ENCODE measurements around the gene PITHD1.
"Not testable (repeated sequence)": the region's sequence is repeated elsewhere in the genome, so short reads cannot be mapped to it uniquely, and the experiment has no call there.

The PITHD1 gene

DNA sequence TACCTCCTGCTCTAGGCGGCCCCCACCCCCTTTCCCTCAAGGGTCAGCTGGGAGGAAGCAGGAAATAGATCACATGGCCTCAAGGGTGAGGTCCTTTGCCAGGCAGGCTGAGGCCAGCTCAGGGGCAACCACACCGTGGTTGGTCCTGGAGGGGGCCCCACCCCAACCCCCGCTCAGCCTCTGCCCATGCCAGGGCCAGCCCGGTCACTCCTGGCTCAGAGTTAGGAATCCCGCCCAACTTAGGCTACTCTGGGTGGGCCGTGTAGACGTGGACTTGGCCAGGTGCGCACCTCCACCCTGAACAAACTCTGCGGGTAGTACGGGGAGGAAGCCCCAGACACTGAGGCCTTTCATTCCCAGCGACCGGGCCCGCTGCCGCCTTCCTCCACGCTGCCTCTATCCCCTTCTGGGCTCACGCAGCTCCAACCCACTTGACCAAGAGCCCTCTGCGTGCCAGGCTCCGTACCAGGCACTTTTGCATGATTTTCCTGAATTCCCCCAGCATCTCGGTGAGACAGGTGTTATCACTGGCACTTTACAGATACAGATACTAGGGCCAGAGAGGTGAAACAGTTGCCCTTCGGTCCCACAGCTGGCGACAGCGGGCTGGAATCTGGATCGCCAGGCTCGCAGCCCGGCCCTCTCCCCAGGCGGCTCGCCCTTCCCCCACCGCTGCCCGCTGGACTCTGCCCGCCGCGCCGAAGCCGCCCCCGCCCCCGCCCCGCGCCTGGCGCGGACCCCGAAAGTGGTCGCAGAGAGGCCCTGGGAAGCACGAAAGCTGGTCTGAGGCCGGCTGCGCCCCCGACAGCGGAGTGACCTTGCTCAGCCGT lies 21.6 kb downstream of the PITHD1 start:
- DNase-seq, result peak; percentile 32

DNA sequence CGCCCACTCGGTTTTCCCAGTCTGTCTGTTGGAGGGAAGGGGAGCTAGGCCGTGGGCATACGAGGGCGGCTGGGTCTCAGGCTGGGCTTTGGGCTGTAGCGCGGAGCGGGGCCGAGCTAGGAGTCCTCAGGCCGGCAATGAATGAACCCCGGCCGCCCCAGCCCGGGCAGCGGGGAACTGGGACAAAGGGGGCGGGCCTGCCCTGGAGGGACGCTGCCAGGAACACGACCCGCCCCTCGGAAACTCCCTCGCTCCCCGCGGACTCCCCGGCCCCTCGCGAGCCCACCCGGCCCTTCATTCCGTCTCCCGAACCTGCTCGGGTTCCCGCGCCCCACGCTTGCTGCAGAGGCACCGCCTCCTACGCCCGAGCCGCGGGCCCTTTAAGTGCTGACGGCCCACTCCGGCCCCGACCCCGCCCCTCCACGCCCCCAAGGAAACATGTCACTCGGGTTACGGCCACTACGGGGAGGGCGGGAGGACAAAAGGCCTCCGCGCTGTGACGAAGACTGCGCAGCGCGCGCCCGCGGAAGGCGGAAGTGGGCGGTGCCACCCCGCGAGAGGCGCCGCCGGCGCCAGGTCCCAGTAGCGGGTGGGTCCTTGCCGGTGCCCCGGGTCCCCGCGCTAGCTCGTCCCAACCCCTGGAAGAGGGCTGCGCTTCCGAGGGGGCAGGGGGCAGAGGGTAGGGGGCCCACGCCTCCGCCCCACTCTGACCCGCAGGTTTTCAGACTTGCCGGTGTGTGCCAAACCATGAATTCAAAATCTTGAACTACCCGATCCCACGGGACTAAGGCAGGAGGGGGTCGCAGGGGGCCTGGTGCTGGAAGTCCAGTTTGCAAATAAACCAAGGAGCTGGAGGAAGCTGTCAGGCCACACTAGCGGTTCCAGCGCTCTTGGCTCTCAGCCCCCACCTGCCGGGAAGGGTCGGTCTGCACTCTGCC lies 22.5 kb downstream of the PITHD1 start, which contains the start of gene GALE:
Gene GALE (minus strand): TSS at position 355 of the 938 bp plus-strand sequence. CDS start 1,747 bp downstream, outside the sequence.
- DNase-seq, result peak; percentile 97

DNA sequence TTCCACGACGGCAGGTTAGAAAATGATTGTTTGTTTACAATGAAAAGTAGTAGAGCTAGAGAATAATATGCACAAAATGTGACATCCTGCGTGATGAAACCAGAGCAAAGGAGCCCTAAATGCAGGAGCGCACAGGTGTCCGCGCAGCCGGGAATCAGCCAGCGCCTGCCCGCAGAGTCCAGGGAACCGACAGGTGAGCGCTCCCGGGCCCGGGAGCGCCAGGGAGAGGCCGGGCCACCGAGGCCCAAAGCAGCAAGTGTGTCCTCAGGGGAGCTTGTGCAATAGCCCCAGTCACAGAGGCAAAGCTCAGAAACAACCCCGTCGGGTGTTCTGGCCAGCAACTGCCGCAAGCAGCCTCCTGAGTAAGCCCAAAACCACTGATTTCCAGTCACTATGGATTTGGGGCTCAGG lies 23.1 kb downstream of the PITHD1 start:
- DNase-seq, result no peak

DNA sequence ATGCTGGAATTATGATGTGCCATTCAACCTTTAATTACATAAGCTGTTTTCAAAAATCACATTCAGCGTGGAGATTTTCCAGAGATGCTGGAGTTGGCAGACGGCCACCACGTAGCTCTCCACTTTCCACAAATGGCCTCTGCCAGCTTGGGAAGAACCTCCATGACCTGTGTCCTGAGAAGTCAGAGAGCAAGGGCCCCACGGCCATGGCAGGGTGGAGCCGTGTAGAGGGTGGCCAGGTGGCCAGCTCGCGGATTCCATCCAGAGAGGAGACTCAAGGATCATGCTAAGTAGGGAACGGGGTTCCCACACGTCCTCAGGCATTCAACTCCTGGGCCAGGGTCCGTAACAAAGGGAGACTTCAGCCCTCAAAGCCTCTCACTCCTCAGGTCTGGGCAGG lies 23.7 kb downstream of the PITHD1 start:
- DNase-seq, result no peak

DNA sequence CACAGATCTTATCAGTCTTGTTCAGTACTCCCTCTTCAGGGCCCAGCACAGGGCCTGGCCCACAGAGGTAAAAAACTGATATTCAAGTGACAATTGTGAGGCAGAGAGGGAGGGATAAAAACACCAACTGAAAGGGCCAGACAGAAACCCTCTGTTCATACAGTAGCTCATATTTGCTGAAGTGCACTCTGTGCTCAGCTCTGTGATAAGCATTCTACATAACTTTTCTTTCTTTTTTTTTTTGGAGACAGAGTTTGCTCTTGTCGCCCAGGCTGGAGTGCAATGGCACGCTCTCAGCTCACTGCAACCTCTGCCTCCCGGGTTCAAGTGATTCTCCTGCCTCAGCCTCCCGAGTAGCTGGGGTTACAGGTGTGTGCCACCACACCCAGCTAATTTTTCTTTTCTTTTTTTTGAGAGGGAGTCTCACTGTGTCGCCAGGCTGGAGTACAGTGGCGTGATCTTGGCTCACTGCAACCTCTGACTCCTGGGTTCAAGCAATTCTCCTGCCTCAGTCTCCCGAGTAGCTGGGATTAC lies 24.7 kb downstream of the PITHD1 start:
- not testable (repeated sequence) for DNase-seq

DNA sequence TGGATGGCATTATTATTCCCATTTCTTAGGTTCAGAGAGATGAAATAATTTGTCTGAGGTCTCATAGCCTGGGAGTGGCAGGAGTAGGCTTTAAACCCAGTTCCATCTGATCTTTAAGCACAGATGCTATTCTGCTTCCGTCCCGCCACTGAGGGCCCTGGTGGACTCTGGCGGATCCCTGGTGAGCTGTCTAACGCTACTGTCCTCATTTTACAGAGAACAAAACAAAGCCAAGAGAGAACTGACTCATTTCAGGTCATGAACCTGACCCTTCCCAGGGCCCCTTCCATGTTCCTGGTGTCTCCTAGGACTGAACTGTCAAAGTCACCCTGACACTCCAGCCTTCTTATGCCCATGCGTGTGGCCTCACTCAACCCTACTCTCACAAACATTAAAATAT lies 25.5 kb downstream of the PITHD1 start:
- DNase-seq, result no peak

DNA sequence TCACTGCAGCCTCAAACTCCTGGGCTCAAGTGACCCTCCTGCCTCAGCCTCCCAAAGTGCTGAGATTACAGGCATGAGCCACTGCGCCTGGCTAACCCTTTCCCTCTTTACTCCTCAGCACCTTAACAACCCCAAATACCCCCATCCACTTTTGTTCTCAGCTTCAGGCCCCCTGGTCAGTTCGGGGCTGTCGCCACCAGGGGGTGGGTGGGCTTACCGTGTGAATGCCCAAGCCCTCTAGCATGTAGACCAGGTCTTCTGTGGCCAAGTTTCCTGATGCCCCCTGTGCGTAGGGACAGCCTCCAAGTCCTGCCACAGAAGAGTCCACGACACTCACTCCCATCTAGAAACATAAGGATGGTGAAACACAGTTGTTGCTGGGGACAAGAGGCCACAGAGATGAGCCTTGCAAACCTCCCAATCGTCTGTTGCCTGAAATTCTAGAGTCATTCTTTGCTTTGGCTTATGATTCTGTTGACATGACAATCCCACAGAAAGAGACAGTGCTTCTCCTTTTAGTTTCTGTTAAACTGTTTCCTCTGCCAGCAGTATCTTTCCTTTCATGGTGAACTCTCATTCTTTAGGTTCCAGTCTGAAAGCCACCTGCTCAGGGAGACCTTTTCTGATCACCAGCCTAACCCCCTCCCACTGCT lies 26.1 kb downstream of the PITHD1 start:
- DNase-seq, result peak; percentile 52

DNA sequence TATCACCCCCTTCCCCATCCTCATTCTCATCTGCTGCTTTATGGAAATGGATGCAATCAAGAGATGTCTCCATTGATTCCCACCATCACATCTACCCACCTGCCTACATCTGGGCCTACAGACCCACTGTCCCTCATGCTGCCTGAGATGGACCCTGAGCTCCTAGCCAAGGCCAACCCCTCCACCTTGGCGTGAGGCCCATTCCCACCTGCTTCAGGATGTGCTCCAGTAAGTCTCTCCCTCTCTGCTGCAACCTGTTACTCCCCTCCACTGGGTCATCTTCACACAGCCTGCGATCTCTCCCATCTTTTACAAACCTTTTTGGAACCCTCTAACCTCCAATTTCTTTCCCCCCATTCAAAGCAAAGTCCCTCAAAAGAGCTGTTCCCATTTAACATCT lies 26.8 kb downstream of the PITHD1 start:
- DNase-seq, result no peak

DNA sequence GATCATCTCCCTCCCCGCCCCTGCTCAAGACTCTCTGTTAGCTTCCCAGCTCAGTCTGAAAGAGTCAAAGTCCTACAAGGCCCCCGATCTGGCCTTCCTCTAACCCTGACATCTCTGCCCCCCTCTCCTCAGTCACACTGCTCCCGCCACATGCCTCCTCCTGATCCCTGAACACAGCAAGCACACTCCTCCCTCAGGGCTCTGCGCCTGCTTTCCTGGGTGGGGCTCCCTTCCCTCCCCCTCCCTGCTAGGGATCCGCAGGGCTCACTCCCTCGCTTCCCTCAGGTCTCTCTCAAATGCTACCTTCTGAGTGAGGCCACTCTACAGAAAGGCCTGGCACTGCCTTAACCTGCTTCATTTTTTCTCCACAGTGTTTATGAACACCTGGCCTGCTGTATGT lies 28.1 kb downstream of the PITHD1 start:
- no peak for DNase-seq

DNA sequence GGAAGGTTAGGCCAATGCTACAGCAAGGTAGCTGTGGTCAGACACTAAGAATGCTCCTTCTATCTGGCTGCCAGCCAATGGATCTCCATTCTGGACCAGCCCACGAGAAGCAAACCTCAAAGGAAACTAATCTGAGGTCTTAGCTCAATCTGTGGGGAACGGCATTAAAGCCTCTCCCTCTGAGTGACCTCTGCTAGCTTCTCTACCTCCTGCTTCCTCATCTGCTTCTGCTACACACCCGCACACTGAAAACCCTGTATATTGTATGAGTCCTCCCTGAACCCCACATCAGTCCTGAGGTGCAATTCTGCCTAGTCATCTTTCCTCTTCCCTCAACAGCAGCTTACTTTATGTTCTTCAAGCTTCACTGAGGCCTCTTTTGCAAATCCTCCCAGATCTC lies 29.2 kb downstream of the PITHD1 start:
- no peak for DNase-seq

DNA sequence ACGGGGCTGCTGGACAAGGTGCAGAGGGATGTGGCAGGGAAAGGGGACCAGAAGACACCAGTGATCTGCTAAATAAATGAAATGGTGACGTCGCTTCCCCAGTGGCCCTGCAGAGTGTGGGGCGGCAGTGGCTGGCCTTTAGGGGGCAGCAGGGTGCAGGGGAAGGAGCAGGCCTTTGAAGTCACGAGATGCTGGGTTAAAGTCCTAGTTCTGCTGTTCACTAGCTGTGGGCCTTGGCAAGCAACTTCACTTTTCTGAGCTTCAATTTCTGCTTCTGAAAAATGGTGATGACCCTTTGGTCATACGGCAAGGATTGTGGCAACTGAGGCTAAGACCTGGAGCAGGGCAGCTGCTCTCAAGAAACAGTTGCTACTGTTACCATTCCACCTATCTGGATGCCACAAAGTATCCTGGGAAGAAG lies 31.5 kb downstream of the PITHD1 start:
- peak; percentile 91 for DNase-seq

DNA sequence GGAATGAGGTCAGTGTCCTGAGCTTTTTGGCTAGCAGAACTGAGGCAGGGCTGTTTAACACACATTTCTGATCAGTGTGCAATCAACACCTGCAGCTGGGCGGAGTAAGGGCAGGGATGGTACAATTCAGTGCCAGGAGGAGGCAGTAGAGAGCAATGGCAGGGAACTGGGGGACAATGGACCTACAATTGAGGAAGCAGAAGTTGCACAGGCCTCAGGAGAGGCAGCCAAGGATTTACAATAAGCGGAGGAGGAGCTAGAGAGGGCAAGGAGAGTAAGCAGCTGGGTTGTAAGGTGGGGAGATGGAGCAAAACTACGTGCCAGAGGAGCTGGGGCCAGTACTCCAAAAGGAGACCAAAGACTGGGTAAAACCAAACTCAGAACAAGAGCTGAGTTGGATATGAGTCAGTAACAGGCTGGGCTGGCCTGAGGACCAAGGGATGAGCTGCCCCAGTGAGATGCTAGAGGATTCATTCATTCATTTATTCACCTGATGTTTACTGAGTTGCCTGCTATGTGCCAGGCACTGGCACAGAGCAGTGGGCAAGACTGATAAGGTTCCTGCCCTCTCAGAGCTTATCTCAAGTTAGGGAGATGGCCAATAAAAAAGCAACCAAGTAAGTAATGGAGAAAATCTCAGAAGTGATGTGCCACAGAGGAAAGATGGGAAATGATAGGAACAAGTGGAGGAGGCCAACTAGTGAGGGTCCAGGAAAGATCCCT lies 32.8 kb downstream of the PITHD1 start:
- DNase-seq, result peak; percentile 83

DNA sequence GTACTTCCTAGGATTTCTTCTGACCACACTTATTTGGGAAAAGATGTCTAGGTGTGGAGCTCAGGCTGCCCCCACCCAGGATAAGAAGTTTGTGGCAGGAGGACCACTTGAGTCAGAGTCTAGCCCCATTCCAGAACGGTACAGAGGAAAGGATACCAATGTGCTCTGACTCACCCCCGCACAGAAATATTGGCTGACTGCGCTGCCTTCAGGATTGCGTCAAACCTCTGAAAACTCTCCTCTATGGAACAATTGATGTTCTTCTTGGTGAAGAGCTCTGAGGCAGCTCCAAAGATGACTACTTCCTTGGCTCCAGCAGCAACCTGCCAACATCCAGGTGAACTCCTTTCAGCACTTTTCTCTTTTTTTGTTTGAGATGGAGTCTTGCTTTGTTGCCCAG lies 35.8 kb downstream of the PITHD1 start:
- DNase-seq, result no peak

DNA sequence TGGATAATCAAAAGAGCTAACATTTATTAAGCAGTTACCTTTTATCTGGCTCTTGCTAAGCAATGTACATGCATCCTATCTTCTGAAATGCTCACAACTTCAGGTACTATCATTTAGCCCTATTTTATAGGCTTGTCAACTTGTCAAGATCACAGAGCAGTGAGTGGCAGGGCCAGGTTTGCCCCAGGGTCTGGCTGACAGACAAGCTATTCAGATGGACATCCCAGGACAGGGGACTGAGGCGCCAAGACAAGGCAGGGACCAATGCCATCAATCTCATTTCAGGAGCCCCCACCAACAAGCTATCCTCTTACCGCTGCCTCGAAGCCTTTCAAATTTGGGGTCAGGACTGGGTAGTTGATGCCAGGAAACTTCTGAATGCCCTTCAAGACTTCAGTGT lies 38.1 kb downstream of the PITHD1 start:
- no peak for DNase-seq

DNA sequence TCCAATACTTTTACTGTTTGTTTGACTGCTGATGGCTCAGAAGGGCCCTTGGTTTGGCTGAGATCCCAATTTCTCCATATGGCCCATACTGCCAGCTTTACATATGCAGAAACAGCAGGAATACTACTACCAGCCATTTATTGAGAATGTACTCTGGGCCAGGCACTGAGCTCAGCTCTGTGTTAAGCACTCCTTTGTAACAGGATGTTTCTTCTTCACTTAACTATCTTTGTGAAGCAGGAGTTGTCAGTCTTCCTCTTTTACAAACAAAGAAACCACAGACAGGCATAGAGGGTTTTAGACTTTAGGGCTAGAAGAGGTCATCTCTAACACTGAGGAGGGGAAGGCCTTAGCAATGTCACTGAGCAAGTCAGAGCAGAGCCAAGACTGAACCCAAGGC lies 38.7 kb downstream of the PITHD1 start:
- DNase-seq, result no peak

DNA sequence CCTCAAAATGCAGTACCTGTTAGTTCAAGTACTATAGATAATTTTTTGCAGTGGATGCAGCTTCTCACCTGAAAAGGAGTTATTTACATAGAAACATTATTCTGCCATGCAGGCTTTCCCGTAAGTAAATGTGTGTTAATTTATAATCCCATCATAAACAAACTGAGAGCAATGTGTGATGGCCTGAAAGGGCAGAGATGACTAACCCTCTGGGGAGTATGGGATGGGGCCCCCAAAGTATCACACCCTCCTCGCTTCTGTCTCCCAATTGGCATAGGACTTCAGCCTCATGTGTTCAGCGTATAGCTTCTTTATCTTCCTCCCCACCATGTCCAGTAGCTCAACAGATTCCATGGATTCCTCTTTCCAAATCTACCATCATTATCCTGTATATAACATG lies 39.4 kb downstream of the PITHD1 start:
- DNase-seq, result no peak

DNA sequence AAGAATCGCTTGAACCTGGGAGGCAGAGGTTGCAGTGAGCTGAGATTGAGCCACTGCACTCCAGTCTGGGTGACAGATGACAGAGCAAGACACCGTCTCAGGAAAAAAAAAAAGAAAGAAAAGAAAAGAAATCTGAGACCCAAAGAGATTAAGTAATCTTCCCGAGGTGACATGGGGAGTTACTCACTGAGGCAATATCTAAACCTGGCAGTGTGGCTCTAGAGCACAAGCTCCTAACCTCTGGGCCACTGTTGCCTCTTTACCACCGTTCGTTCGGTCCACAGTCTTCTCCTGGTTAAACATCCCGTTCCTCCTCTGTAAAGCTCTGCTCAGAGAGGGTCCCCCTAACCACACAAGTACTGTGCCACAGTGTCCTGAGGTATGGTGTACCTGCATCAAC lies 45.5 kb downstream of the PITHD1 start:
- DNase-seq, result no peak

DNA sequence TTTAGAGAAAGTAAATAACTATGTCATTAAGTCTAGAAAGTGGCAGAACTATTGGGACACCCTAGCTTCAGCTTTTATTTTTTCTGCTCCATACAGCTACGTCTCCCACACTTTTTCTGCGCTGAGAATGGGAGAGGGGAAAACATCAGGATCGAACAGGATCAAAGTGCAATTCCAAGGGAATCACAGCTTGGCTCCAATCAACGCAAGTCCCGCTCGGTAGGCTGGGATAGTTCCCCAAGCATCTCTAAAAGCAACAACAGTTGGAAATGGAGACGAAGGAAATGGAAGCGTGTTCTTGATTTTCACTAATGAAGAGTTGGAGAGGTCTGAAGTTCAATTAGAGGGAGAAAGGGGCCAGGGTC lies 46.5 kb downstream of the PITHD1 start:
- DNase-seq, result no peak

DNA sequence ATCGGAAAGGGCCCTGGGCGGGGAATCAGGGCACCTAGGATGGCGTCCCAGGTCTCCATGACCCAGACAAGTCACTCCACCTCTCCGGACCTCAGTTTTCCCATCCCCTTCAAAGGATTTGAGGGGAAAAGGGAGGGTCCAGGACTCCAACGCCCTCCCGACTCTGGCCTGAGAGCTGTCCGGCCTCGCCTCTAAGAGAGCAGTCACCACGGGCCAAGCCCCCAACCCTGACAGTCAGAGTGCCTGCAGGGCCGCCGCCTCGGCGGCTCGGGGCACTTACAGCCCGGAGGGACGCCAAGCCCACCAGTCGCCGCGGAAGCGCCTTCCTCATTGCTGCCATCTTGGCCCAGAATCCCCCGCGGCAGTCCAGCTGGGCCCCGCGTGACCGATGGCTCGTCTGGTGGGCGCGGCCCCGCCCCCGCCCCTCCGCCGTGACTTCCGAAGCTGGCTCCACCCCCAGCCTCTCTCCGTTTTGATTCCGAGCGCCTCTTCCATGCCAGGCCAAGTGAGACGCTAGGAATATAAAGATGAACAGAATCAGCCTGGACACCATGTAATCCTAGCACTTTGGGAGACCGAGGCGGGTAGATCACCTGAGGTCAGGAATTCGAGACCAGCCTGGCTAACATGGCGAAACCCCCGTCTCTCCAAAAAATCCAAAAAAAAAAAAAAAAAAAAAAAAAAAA lies 47.0 kb downstream of the PITHD1 start, which contains the start of gene HMGCL:
Gene HMGCL (minus strand): TSS at position 354 of the 686 bp plus-strand sequence. CDS start 14 bp downstream, at position 340.
- DNase-seq, result peak; percentile 96

DNA sequence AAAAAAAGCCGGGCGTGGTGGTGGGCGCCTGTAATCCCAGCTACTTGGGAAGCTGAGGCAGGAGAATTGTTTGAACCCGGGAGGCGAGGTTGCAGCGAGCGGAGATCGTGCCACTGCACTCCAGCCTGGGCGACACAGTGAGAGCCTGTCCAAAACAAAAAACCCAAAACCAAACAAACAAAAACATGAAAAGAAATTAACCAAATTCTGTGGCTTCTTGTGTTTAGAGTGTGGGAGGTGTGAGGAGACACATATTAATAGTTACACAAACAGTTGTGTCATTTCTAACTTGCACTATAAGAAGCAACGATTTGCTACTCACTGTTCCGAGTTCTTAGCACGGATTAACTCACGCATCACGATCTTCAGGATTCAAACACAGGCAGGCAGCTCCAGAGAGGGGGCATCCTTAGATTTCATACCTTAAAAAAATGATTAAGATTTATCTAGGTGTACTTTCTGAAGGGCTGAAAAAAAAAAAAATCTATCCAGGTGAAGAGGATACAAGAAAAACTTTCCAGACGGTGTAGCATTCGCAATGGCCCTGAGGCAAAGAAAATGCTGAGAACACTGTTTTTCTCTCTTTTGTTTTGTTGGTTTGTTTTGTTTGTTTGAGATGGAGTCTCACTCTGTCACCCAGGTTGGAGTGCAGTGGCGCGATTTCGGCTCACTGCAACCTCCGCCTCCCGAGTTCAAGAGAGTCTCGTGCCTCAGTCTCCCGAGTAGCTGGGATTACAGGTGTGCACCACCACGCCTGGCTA lies 47.7 kb downstream of the PITHD1 start:
- no peak for DNase-seq

DNA sequence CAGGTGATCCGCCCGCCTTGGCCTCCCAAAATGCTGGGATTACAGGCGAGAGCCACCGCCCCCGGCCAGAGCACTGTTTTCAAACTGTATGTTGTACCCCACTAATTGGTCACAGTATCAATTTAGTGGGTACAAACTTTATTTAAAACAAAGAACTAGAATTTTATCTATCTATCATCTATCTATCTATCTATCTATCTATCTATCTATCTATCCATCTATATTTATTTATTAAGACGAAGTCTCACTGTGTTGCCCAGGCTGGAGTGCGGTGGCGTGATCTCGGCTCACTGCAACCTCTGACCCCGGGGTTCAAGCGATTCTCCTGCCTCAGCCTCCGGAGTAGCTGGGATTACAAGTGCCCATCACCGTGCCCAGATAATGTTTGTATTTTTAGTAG lies 48.4 kb downstream of the PITHD1 start:
- not testable (repeated sequence) for DNase-seq

All from suppressor macrophage treated with lipopolysaccharide for 4 hours (primary cell).